Karpas-422 (cell line): ENCODE measurements around the gene SCYGR8. TPM values are rescaled to one million over a fixed set of nuclear protein-coding genes. Genes with fewer than 3 reads are reported as not detected.

Experiments
- DNase-seq: peaks from one replicate; pipeline ENCODE4 v3.0.0-alpha.2; 2015
- H2AFZ ChIP-seq: fragments of 200-600 bp; sonication (generic); 2 replicates; pipeline ENCODE4 v1.6.1; 2014; ENCODE audit warnings: antibody characterized with exemption, low read length, mixed read lengths
- H3K27ac ChIP-seq: fragments of 200-600 bp; sonication (generic); 2 replicates; pipeline ENCODE4 v1.5.1; 2014; ENCODE audit warnings: mild to moderate bottlenecking, low read length, moderate library complexity
- H3K27me3 ChIP-seq: fragments of 200-600 bp; sonication (generic); 2 replicates; pipeline ENCODE4 v1.6.1; 2014; ENCODE audit warnings: low read length, mixed read lengths
- H3K36me3 ChIP-seq: fragments of 200-600 bp; sonication (generic); 2 replicates; pipeline ENCODE4 v1.6.1; 2014; ENCODE audit warnings: low read length, mixed read lengths; ENCODE audit not compliant: insufficient read depth
- H3K4me1 ChIP-seq: fragments of 200-600 bp; sonication (generic); 2 replicates; pipeline ENCODE4 v1.6.1; 2014; ENCODE audit warnings: mild to moderate bottlenecking, low read length, mixed read lengths
- H3K4me2 ChIP-seq: fragments of 200-600 bp; sonication (generic); 2 replicates; pipeline ENCODE4 v1.6.1; 2014; ENCODE audit warnings: low read length, low read depth, mild to moderate bottlenecking; ENCODE audit not compliant: poor library complexity, severe bottlenecking
- H3K4me3 ChIP-seq: fragments of 200-600 bp; sonication (generic); 2 replicates; pipeline ENCODE4 v1.5.1; 2014; ENCODE audit warnings: mild to moderate bottlenecking, antibody characterized with exemption, low read length, mixed read lengths
- H3K79me2 ChIP-seq: fragments of 200-600 bp; sonication (generic); 2 replicates; pipeline ENCODE4 v1.6.1; 2014; ENCODE audit warnings: mild to moderate bottlenecking, low read length, mixed read lengths
- H3K9ac ChIP-seq: fragments of 200-600 bp; sonication (generic); 2 replicates; pipeline ENCODE4 v1.6.0; 2014; ENCODE audit warnings: low read length
- H3K9me2 ChIP-seq: fragments of 200-600 bp; sonication (generic), shearing (Covaris generic); replicated peaks from 2 replicates; pipeline ENCODE4 v1.6.0; 2014; ENCODE audit warnings: mild to moderate bottlenecking, low read length, moderate library complexity; ENCODE audit not compliant: insufficient read depth
- H3K9me3 ChIP-seq: fragments of 300-700, 200-600 bp; sonication (generic); 2 replicates; pipeline ENCODE4 v1.6.1; 2014; ENCODE audit warnings: low read length, mixed read lengths
- H4K20me1 ChIP-seq: fragments of 200-600 bp; sonication (generic); 2 replicates; pipeline ENCODE4 v1.6.1; 2014; ENCODE audit warnings: mild to moderate bottlenecking, antibody characterized with exemption, low read length, low read depth; ENCODE audit not compliant: insufficient read depth
- total RNA-seq: library from RNA; depleted of rRNA; stranded (reverse); fragments of >200 nt; shearing (Covaris generic); gene quantifications from 2 replicates; pipeline ENCODE4 v1.2.3, GENCODE V29; 2014; ENCODE audit warnings: low replicate concordance

Gene SCYGR8
- total RNA-seq, 1 experiment from 2014 or later = not detected

DNA sequence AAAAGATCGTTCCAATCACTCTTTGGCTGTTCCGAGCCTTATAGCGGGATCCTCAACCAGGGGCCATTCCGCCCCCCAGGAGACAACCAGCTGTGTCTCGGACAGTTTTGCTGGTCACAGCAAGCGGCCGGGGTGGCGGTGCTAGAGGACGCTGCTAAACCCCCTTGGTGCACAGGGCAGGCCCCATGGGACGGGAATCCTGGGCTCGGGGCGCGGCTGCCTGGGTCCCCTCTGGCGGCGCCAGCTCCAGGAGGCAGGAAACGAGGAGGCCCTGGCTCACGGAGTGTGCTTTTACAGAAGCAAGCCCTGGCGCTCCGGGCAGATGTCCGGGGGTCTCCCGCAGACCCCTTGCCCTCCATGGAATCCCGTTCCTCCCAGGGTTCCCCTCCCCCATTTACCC, 22.1 kb downstream of the SCYGR8 start:
- no peaks in the 10 kb centered on the region for H3K9me2 ChIP-seq

DNA sequence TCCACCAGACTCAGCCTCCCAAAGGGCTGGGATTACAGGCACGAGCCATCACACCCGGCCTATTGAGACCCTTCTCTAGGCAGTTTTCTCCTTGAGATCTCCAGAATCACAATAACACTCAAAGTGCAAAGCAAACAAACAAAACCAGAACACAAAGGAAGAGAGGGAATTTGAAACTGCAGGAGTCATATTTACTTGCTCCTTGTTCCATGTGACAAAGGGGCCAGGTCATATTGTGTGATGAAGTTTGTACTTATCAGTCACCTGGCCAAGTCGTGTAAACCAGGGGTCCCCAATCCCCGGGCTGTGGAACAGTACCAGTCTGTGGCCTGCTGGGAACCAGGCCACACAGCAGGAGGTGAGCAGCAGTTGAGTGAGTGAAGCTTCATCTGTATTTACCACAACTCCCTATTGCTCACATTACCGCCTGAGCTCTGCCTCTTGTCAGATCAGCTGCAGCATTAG, 26.5 kb downstream of the SCYGR8 start:
- Histone ChIP-seq H3K4me2 (no peak overlapping the region), H3K9ac (no peak overlapping the region)
- peak; percentile 29 for DNase-seq

More for the DNA sequence above, 22.1 kb downstream of the SCYGR8 start:
- Histone ChIP-seq H3K4me1 (no peaks in the 10 kb centered on the region), H3K9me3 (no peaks in the 10 kb centered on the region), H3K79me2 (no peaks in the 10 kb centered on the region), H3K27me3 (no peaks in the 10 kb centered on the region), H3K4me2 (no peak overlapping the region), H3K27ac (no peak overlapping the region), H4K20me1 (no peaks in the 10 kb centered on the region), H2AFZ (no peak overlapping the region), H3K4me3 (no peak overlapping the region), H3K36me3 (no peaks in the 10 kb centered on the region), H3K9ac (no peak overlapping the region)
- DNase-seq = no peak

DNA sequence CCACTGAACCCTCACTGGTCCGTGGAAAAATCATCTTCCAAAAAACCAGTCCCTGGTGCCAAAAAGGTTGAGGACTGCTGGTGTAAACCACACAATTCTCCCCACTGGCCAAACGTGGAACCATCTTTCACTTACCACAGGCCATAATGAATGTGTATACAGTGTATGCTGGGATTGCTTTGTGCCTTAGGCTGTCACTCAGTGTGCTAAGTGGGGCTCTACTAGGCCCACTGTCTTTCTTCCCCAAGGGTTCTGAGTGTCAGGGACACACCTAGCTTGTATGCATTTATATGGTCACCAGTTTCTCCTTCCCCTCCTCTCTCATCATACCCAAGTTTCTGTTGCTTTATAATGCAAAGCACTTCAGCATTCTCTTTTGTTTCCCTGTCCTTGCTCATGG, 27.2 kb downstream of the SCYGR8 start:
- Histone ChIP-seq H2AFZ (no peak overlapping the region), H3K4me1 (no peaks in the 10 kb centered on the region), H3K4me2 (no peak overlapping the region)

More for the DNA sequence above, 26.5 kb downstream of the SCYGR8 start:
- H3K4me3 ChIP-seq = no peak overlapping the region
- H3K79me2 ChIP-seq = no peaks in the 10 kb centered on the region
- H4K20me1 ChIP-seq = no peaks in the 10 kb centered on the region
- no peaks in the 10 kb centered on the region for H3K9me3 ChIP-seq
- no peak overlapping the region for H3K27ac ChIP-seq
- H3K4me1 ChIP-seq = no peaks in the 10 kb centered on the region
- H3K36me3 ChIP-seq = no peaks in the 10 kb centered on the region
- H3K9me2 ChIP-seq = no peaks in the 10 kb centered on the region
- H3K27me3 ChIP-seq = no peaks in the 10 kb centered on the region
- no peak overlapping the region for H2AFZ ChIP-seq

DNA sequence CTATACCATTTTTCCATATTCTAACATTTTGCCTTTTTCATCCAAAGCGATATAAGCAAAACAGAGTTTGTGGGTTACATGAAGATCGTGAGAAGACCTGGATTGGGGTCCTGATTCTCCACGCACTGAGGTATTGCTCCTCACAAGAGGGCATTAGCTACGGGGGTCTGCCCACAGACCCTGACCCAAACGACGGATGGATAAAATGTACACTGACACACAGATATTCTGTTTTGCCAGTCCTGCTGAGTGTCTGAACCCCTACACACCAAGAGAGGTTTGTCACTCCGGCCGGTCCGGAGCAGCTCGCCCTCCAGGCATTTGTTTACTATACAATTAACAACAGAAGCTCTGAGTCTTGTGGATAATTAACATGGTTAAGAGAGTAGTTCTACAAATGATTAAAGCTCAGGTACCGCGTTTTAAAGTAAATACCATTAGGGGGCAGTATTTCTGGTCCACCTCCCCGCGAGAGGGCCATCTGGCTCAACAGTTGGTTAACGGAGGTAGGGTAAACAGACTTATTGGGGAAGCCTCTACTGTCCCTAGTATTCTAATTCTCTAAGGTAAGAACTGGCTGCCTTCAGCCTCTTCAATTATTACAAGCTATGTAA, 28.4 kb downstream of the SCYGR8 start:
- H3K9me3 ChIP-seq = no peaks in the 10 kb centered on the region
- DNase-seq = peak; percentile 70
- H3K27me3 ChIP-seq = no peaks in the 10 kb centered on the region
- no peak overlapping the region for H2AFZ ChIP-seq
- no peaks in the 10 kb centered on the region for H4K20me1 ChIP-seq
- no peaks in the 10 kb centered on the region for H3K4me1 ChIP-seq
- H3K27ac ChIP-seq = no peak overlapping the region
- no peak overlapping the region for H3K9ac ChIP-seq
- no peak overlapping the region for H3K4me3 ChIP-seq
- no peaks in the 10 kb centered on the region for H3K79me2 ChIP-seq
- no peaks in the 10 kb centered on the region for H3K9me2 ChIP-seq
- no peak overlapping the region for H3K4me2 ChIP-seq
- H3K36me3 ChIP-seq = no peaks in the 10 kb centered on the region

More for the DNA sequence above, 27.2 kb downstream of the SCYGR8 start:
- Histone ChIP-seq H3K9me2 (no peaks in the 10 kb centered on the region), H3K27me3 (no peaks in the 10 kb centered on the region), H3K4me3 (no peak overlapping the region), H3K9me3 (no peaks in the 10 kb centered on the region), H3K79me2 (no peaks in the 10 kb centered on the region), H3K9ac (no peak overlapping the region), H4K20me1 (no peaks in the 10 kb centered on the region), H3K36me3 (no peaks in the 10 kb centered on the region), H3K27ac (no peak overlapping the region)
- peak; percentile 28 for DNase-seq

DNA sequence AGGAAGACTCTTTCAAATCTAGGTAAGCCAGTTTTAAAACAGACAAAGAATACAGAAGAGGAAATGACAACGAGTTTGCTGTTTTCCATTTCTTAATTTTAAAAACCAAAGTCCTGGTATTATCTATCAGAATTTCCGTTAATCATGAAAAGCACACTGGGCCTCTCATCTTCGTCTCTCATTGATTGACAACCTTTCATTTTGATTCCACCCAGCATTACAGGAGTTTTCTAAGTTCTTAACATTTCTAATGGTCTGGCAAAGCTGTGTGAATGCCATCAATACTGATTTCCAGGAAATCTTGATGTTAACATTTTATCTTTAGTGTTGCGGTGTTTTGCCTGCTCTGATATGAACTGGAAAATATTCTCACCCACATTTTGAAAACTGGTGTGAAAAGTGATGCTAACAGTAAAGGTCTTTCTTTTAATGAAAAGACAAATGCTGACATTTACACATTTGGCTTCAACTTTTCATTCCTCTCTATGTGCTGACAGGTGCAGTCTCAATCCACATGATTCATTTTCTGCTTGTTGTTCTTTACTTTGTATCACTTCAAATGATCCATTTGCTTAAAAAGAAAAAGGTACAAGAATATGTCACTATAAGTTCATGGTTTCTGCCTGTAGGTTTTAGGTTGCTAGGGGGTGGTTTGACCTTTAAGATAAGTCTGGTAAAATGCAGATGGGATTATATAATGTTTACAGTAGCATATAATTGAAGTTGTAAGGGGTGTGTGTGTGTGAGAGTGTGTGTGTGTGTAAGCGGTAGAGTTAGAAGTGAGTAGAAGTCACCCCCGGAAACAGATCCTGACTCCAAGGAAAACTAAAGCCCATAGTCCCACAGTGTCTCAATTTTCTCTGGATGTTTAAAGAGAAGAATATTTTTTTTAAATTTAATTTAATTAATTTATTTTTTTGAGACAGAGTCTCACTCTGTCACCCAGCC, 29.5 kb downstream of the SCYGR8 start:
- no peaks in the 10 kb centered on the region for H3K79me2 ChIP-seq
- H4K20me1 ChIP-seq = no peaks in the 10 kb centered on the region
- H3K4me1 ChIP-seq = no peaks in the 10 kb centered on the region
- no peak for DNase-seq
- H3K4me3 ChIP-seq = no peak overlapping the region
- no peaks in the 10 kb centered on the region for H3K27me3 ChIP-seq
- H2AFZ ChIP-seq = no peak overlapping the region
- no peaks in the 10 kb centered on the region for H3K9me3 ChIP-seq
- H3K9me2 ChIP-seq = no peaks in the 10 kb centered on the region
- no peak overlapping the region for H3K4me2 ChIP-seq
- no peaks in the 10 kb centered on the region for H3K36me3 ChIP-seq
- no peak overlapping the region for H3K27ac ChIP-seq
- no peak overlapping the region for H3K9ac ChIP-seq

DNA sequence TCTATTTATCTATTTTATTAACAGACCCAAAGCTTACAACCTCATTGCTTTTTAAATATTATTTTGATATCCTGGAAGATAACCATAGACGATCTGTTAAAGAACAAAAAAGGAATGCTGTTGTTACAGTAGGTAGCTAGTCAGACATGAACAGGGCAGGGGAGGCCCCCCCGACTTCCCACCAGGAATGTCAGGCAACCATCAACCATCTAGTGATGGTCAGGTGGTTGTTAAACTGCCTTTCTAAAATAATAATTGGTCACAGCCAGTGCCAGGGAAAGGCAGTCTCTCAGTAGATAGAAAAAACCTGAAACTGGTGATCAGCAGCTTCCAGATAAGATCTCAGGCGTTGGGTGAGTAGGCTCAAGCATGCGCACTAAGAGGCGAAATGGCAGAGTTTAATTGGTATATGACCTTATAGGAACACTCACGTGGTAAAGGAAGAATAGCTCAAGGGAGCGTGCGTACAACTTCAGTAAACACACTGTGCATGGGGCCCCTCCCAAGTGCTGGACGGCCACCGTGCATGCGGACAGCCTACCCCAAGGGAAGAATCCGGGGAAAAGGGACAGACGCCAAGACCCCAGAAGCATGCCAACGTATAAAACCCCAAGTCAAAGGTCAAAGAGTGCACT, 35.4 kb downstream of the SCYGR8 start:
- Histone ChIP-seq H2AFZ (no peak overlapping the region), H3K79me2 (no peaks in the 10 kb centered on the region), H3K9ac (no peak overlapping the region), H3K27me3 (no peaks in the 10 kb centered on the region), H3K36me3 (no peaks in the 10 kb centered on the region), H3K27ac (no peak overlapping the region), H3K9me3 (no peaks in the 10 kb centered on the region), H3K9me2 (no peaks in the 10 kb centered on the region), H3K4me3 (no peak overlapping the region), H4K20me1 (no peaks in the 10 kb centered on the region), H3K4me1 (0 out of 2 replicates have a peak, but pooled peaks cover 5% of the 10 kb centered on the region), H3K4me2 (no peak overlapping the region)
- peak; percentile 26 for DNase-seq

DNA sequence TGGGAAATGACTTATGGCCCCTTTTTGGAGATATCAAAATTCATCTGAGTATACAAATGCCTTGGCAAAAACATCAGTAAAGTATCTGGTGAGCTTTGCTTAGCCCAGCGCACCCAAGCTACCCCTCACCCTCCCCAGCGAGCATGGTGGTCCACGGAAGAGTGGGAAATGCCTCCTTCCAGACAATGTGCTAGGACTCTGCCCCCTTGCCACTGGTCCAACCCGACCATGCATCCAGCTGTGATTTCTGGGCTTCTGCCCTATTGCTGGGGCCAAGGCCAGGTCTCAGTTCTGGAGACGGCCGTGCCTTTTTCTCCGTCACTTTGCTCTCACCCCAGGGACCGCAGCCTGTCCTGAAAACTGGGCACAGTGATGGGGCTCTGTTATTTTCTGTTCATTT, 36.1 kb downstream of the SCYGR8 start:
- H3K9me3 ChIP-seq = no peaks in the 10 kb centered on the region
- no peak overlapping the region for H3K27ac ChIP-seq
- 0 out of 2 replicates have a peak, but pooled peaks cover 5% of the 10 kb centered on the region for H3K4me1 ChIP-seq
- H3K79me2 ChIP-seq = no peaks in the 10 kb centered on the region
- no peaks in the 10 kb centered on the region for H4K20me1 ChIP-seq
- no peaks in the 10 kb centered on the region for H3K36me3 ChIP-seq
- no peaks in the 10 kb centered on the region for H3K27me3 ChIP-seq
- H3K4me2 ChIP-seq = no peak overlapping the region
- DNase-seq = no peak
- no peaks in the 10 kb centered on the region for H3K9me2 ChIP-seq
- no peak overlapping the region for H2AFZ ChIP-seq
- no peak overlapping the region for H3K4me3 ChIP-seq
- H3K9ac ChIP-seq = no peak overlapping the region

DNA sequence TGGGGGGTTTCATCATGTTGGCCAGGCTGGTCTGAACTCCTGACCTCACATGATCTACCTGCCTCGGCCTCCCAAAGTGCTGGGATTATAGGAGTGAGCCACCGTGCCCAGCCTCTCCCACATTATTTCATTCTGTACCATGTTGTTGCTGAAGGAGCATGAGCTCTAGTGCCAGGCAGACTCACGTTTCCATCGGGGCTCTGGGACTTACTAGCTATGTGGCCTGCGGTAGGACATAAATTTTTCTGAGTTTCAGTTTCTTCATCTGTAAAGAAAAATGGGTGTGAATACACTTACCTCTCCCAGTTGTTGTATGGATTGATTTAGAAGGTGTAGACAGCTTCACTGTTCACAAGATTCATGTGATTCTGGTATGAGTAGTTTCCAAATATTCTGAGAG, 37.1 kb downstream of the SCYGR8 start:
- H3K79me2 ChIP-seq = no peaks in the 10 kb centered on the region

More for the DNA sequence above, 37.1 kb downstream of the SCYGR8 start:
- Histone ChIP-seq H3K4me3 (no peak overlapping the region), H3K27me3 (no peaks in the 10 kb centered on the region), H3K9me2 (no peaks in the 10 kb centered on the region), H3K9me3 (no peaks in the 10 kb centered on the region), H3K9ac (no peak overlapping the region), H3K4me1 (0 out of 2 replicates have a peak, but pooled peaks cover 5% of the 10 kb centered on the region), H3K36me3 (no peaks in the 10 kb centered on the region), H2AFZ (no peak overlapping the region), H3K4me2 (no peak overlapping the region), H4K20me1 (no peaks in the 10 kb centered on the region), H3K27ac (no peak overlapping the region)
- no peak for DNase-seq
